ENCODE data around the gene STK32C. TPM values are rescaled to one million over a fixed set of nuclear protein-coding genes. Genes with fewer than 3 reads are reported as not detected.

Gene STK32C
- total RNA-seq, 1 experiment from 2014 or later, result 28.3 TPM

DNA sequence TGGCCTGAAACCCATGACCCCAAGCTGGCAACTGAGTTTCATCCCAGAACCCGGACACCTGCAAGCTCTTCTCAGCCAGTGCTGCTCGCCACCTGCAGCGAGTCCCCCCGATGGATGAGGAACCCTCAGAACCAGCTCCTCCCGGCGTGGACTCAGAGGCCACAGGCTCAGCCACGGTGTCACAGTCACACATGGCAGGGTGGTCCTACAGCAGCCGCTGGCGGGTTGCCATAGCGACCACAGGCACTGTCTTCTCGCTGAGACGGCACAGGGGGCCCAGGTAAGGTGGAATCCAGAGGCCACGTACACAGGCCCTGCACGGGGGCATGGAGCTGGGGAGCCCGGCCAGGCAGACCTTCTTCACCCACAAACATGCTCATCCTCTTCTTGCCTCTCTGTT, 67.6 kb downstream of the STK32C start:
- in situ Hi-C loops (cut with HindIII; ENCODE audit: low sequenced_read_pairs), result no loop called here
- no peak for DNase-seq (ENCODE audit: low spot score)

GRCh38 chr10:132239126-132240031, 68.4 kb downstream of the STK32C start:
- no peak for DNase-seq (ENCODE audit: low spot score)
- in situ Hi-C loops (cut with HindIII; ENCODE audit: low sequenced_read_pairs), result no loop called here

DNA sequence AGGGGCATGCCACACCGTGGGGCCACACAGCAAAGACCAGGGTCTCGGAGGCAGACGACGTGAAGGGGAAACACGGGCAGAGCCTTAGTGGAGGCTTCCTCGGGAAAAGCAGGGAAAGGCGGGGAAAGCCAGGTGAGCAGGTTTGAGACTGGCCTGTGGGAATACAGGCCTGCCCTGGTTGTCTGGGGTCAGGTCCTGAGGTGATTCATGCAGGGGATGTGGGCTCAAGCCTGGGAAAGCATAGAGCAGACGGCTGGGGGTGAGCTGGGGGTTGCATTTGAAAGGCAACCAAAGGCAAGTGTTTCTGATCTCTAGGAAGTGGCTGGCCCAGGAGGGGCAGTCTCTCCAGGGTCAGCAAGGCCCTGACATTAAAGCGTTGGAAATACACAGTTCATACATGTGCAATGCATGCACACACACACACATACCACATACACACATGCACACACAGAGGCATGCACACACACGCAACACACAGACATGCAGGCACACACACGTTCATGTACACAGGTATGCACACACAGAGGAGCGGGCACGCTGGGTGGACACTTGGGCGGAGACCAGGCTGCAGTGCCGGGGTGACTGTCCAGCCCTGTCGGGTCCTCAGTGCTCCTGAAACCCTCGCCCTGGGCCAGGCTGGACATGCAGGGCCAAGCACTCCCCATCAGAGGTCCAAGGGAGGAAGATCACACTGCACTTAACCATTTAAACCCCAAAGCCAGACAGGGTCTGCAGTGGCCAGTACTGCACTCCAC, 69.2 kb downstream of the STK32C start:
- in situ Hi-C loops (cut with HindIII; ENCODE audit: low sequenced_read_pairs), result no loop called here
- DNase-seq (ENCODE audit: low spot score), result no peak

DNA sequence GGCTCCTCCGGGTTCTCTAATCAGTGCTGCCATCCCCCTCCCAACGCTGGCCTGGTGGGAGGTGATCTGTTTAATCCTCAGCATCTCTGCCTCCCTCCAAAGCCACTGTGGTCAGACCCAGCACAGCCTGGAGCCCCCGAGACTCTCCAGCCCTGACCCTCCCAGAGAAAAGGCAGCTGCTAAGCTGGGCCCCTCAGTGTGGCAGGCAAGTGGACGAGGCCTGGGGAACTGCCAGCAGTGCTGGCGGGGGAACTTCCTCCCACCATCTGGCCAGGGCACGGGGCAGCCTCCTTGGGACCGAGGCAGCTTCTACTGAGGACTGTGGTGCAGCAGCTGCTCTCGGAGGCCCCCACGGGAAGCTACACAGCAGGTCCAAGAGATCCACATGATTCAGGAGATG, 69.9 kb downstream of the STK32C start:
- DNase-seq (ENCODE audit: low spot score), result peak; percentile 63
- in situ Hi-C loops (cut with HindIII; ENCODE audit: low sequenced_read_pairs), result no loop called here

- no peak for DNase-seq (ENCODE audit: low spot score)
- in situ Hi-C loops (cut with HindIII; ENCODE audit: low sequenced_read_pairs), result no loop called here
Measured at GRCh38 chr10:132237396-132237795, 70.4 kb downstream of the STK32C start.

DNA sequence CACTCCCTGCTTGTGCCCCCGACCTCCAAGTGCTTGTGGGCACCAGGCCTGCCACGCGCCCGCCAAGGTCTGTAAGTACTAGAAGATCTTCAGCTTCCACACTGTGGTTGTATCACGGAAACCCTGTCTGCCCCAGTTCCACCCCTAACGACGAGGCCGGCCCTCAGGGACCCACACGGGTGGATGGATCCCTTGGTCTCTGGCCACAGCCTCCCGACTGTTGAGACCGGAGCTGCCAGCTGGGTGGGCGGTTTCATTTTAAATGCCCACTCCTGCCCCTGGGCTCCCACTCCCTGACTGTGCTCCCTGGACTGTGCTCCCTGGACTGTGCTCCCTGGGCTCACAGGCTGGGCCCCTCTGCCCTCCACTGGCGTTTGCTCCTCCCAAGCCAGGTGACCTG, 70.9 kb downstream of the STK32C start:
- in situ Hi-C loops (cut with HindIII; ENCODE audit: low sequenced_read_pairs), result no loop called here
- DNase-seq (ENCODE audit: low spot score), result no peak

- DNase-seq (ENCODE audit: low spot score), result no peak
- in situ Hi-C loops (cut with HindIII; ENCODE audit: low sequenced_read_pairs), result no loop called here
Measured at GRCh38 chr10:132236161-132236560, 71.6 kb downstream of the STK32C start.

DNA sequence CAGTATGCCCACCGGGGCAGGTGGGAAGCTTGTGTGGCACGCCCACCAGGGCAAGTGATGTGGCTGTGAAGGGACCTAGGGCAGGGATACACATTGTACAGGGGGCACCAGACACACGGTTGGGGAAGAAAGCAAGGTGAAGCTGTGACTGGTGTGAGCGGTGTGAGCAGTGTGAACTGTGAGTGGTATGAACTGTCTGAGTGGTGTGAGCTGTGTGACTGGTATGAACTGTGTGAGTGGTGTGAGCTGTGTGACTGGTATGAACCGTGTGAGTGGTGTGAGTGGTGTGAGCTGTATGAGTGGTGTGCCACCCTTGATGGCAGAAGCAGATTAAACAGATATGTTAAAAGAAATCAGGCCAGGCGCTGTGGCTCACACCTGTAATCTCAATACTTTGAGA, 72.9 kb downstream of the STK32C start:
- DNase-seq (ENCODE audit: low spot score), result no peak
- in situ Hi-C loops (cut with HindIII; ENCODE audit: low sequenced_read_pairs), result loop anchor here (5.0 kb wide), 1 partner anchor 107 kb away; no protein-coding TSS in a partner anchor

DNA sequence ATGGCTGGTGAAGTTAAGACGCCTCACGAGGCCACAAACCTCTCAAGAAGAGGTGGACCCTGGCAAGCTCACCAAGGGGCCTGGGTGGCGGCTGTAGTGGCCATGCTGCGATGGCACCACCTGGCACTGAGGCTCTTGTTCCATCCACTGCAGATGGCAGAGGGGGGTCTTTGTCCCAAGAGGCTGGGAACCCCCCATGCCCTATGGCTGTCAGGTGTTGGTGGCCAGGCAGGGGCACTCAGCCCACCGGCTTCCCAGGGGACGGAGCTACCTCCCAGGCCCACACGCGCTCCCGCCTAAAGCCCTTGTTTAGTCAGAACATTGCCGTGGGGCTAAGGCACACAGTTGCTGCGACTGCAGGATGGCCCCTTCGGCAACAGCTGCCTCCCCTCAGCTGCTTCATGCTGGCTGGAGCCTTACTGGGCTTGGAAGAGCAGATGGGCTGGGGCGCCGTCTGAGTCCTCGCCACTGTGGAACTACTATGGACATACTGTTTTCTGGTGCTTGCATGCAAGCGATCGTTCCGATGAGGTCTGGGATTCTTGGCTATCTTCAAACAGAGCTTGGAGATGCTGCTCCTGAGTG, 74.2 kb downstream of the STK32C start:
- in situ Hi-C loops (cut with HindIII; ENCODE audit: low sequenced_read_pairs), result loop anchor here (5.0 kb wide), 1 partner anchor 109 kb away; no protein-coding TSS in a partner anchor
- no peak for DNase-seq (ENCODE audit: low spot score)

DNA sequence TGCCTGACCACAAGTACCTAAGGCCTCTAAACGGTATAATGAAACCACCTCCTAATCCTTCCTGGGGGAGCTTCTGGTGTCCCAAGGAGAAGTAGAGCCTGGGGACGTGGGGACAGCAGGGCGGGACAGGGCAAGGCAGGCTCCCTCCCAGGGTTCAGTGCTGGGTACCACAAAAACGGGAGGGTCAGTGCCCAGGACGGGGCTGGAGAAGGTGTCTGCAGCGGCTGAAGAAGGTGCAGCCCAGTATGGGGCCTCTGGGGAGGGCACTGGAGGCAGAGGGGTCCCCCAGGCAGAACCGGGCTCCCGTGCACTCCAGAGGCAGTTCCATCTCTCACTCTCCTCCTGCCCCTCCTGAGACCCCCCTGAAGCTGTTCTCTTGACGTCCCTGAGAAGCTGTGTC, 74.8 kb downstream of the STK32C start:
- in situ Hi-C loops (cut with HindIII; ENCODE audit: low sequenced_read_pairs), result loop anchor here (5.0 kb wide), 1 partner anchor 109 kb away; no protein-coding TSS in a partner anchor
- no peak for DNase-seq (ENCODE audit: low spot score)

DNA sequence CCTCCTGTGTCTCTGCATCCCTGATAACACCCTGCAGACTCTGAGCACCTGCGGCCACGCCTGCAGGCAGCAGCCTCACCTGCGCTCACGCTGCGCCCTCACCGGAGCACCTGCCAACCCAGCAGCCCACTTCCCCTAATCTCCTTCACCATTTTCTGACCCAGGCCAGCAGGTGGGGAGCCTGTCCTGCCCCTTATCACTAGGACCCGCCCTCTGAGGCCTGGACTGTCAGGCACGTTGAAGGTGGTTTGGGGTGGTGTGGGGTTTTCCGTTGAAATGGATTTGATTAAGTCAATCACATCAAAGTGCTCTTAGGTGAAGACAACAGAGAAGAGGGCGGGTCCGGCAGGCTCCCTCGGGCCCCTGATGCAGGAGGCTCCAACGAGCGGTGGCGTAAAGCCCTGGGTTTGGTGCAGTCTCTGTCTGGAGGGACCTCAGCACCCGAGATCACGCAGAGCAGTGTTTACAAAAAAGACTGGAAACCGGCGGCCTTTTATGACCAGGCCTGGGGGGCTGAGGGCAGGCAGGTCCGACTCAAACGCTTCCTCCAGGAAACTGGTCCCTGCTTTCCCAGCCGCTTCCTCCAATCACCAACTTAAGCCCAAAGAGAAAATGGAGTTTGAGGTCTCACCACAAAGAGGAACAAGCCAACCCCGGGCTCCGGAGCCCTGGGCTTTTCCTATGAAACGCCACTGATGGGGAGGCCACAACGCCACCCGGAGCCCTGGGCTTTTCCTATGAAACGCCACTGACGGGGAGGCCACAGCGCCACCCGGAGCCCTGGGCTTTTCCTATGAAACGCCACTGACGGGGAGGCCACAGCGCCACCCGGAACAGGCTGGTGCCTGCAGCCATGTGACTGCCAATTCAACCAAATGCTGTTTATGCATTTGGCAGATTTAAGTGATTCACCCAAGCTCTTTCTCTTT, 75.5 kb downstream of the STK32C start:
- in situ Hi-C loops (cut with HindIII; ENCODE audit: low sequenced_read_pairs), result loop anchor here (5.0 kb wide), 1 partner anchor 110 kb away; no protein-coding TSS in a partner anchor
- DNase-seq (ENCODE audit: low spot score), result no peak

DNA sequence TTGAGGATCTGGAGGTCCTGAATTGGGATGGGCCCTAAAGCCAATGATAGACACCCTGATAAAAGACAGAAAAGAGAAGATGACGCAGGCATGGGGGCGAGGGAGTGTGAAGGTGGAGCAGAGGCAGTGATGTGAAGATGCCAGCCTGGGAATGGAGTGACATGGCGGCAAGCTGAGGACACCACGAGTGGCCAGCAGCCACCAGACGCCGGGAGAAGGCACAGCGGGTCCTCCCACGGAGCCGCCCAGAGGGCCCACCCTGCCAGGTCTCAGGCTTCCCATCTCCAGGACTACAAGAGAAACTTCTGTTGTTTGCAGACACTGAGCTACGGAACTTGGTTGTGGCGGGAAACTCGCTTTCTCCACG, 76.1 kb downstream of the STK32C start:
- no peak for DNase-seq (ENCODE audit: low spot score)
- in situ Hi-C loops (cut with HindIII; ENCODE audit: low sequenced_read_pairs), result loop anchor here (5.0 kb wide), 1 partner anchor 111 kb away; no protein-coding TSS in a partner anchor

DNA sequence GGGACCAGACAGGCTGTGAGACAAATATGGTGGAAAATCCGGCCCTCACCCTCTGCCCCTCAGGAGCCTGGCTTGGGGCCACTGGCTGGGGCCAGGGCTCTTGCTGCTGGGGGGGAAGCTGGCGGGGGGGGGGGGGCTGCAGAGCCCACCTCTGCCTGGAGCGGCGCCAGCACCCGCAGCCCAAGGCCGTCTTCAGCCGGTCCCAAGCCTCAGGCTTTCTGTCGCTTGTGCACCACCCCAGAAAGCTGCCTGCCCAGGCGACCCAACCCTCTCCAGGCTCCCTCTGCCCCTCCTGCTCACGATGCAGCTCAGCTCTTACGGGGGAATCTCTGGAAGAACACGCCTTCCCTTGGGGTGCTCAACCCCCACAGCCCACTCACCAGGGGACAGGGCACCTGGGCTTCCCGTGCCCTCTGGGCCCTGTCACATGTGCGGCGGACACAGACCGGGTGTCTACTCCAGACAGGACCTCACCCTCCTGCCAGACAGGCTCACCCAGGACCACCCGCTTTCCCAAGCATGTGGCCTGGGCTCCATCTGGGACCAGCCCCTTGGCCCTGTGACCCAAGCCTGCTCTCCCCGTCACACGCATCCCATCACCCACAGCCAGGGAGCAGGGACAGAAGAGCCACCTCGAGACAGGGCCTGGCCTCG, 77.1 kb downstream of the STK32C start:
- in situ Hi-C loops (cut with HindIII; ENCODE audit: low sequenced_read_pairs), result loop anchor here (5.0 kb wide), 1 partner anchor 112 kb away; no protein-coding TSS in a partner anchor
- DNase-seq (ENCODE audit: low spot score), result no peak

DNA sequence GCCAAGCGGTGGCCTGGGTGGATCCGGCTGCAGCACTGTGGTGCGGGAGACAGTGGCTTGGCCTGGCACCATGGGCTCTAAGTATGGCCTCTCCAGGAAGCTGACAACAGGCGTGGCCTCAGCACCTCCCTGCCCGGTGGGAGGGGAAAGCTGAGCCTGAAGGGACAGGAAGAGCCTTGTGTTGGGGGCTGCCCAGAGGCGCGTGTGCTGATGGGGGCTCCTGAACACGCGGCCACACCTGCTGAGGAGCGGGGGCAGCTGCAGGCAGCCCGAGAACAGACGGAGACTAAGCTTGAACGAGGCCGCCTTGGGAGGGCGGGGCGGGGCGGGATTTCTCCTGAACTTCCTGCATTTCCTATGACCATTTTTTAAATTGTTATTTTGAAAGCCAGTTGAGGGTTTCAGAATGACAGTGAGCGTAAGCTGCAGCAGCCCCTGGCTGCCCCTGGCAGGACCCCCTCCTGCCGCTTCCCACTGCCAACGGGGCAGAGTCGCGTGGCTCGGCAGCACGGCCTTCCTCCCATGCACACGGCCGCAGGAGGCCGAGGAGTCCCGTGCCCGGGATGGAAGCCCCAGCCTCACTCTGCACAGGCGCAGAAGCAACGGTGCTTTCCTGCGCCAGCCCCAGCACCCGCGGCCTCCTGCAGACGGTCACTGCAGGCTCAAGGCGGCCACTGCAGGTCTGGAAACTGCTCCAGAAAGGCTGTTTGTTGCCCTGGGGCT, 77.8 kb downstream of the STK32C start:
- DNase-seq (ENCODE audit: low spot score), result peak; percentile 62
- in situ Hi-C loops (cut with HindIII; ENCODE audit: low sequenced_read_pairs), result loop anchor here (5.0 kb wide), 1 partner anchor 112 kb away; no protein-coding TSS in a partner anchor

GRCh38 chr10:132229096-132229495, 78.7 kb downstream of the STK32C start:
- in situ Hi-C loops (cut with HindIII; ENCODE audit: low sequenced_read_pairs), result no loop called here
- DNase-seq (ENCODE audit: low spot score), result no peak

- no peak for DNase-seq (ENCODE audit: low spot score)
- in situ Hi-C loops (cut with HindIII; ENCODE audit: low sequenced_read_pairs), result no loop called here
Measured at GRCh38 chr10:132228616-132229015, 79.1 kb downstream of the STK32C start.

DNA sequence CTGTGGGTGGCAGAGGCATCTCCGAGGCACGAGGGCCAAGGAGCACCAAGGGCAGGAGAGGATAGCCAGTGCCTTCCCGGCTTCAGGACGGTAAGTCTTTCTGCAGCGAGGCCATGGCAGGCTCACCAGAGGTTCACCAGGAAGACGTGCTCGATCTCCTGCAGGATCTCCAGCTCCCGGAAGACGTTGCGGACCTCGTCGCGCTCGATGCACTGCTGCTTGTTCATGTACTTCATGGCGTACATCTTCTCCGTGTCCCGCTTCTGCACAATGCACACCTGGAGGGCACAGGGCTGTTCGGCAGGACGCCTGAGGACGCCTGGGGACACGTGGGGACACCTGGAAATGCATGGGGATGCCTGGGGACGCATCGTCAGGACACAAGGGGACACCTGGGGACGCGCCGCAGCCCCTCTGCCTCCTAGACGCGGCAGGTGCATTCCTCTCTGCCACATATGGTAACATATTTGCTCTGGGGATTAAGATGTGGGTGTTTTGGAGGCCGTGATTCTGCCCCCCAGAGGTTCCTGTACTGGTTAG, 79.8 kb downstream of the STK32C start:
- in situ Hi-C loops (cut with HindIII; ENCODE audit: low sequenced_read_pairs), result no loop called here
- no peak for DNase-seq (ENCODE audit: low spot score)

Data from G401 (cell line).